Measurements from ENCODE around the gene COL23A1. TPM values are rescaled to one million over a fixed set of nuclear protein-coding genes. Genes with fewer than 3 reads are reported as not detected.

COL23A1 gene
- total and polyA plus RNA-seq, 2 of the 8 experiments (the other 6 are each of a cell fraction or from before 2014, with no cell fraction given) = 3.1 to 4.7 TPM

DNA sequence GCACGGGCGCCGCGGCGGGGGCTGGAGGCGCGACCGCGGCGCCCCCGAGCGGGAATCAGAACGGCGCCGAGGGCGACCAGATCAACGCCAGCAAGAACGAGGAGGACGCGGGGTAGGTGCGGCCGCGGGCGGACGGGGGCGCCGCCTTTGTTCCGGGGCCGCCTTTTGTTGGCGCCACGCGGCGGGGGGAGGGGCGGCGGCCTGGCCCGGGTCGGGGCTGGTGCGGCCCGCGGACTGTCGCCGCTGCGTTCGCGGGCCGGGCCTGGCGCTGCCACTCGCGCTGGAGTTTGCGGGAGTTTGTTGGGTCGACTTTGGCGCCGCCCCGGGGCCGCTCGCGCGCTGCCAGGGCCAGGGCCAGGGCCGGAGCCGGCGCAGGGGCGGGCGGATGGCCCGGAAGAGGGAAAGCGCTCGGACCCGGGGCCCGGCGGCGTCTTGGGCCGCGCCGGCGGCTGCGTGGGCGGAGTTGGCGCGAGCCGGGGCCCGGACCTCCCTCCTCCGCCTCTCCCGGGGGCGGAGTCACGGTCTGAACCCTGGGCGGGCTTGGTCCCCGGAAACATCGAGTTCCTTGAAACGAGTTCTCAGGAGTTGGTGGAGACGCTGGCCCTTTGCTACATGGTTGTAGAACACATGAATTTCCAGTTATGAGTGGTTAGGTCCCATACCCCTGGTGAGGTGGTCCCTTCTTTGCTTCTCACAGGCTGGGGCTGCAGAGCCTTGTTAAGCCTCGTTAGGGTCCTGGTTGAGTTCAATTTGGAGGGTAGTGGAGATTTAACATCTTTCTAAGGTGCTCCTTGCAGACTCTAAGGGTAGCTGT, 385.1 kb downstream of the COL23A1 start:
- POLR2A ChIA-PET (ENCODE audit: partially characterized antibody) = interaction anchor here (0.6 to 31.3 kb wide), 21 partner anchors 10 to 342 kb away, joined by 3 to 985 read pairs (median 5); partner anchors contain the start of genes GMCL2, NHP2 and PHYKPL
- Histone ChIP-seq H4K5ac (ENCODE audit: insufficient read length, low read depth, low read length) (no peak overlapping the region), H4K20me1 (replicated peaks in 1 of 2; ENCODE audit: control insufficient read depth in 1 of 2, insufficient read depth in 2 of 2, low read length in 2 of 2) (peaks cover 41 to 44% of the 10 kb centered on the region in 2 experiments), H2BK12ac (ENCODE audit: low read depth, low read length) (no peak overlapping the region), H4K91ac (replicated peaks; ENCODE audit: insufficient read length, low read length) (peak overlapping the region; percentile 79), H3K23me2 (ENCODE audit: low read depth, low read length) (peaks cover 4% of the 10 kb centered on the region), H2AFZ (ENCODE audit: low read length) (no peak overlapping the region), H3K4me1 (replicated peaks in 1 of 4; ENCODE audit: control insufficient read depth in 3 of 4, insufficient read depth in 4 of 4, low read length in 3 of 4) (peaks cover 0 to 10% (median 4%) of the 10 kb centered on the region in 4 experiments; a peak in 5 of 7 replicates), H2BK120ac (replicated peaks; ENCODE audit: low read depth, low read length) (no peak overlapping the region), H3K27ac (ENCODE audit: low read depth, low read length) (peak overlapping the region; percentile 95), H3K56ac (replicated peaks; ENCODE audit: insufficient read length, low read depth, low read length) (no peak overlapping the region), H3K23ac (ENCODE audit: insufficient read length) (no peak overlapping the region), H3K14ac (ENCODE audit: insufficient read length) (no peak overlapping the region), H3K36me3 (ENCODE audit: control insufficient read depth in 2 of 4, insufficient read depth in 4 of 4, low read length in 3 of 4) (peaks cover 40 to 49% (median 46%) of the 10 kb centered on the region in 4 experiments), H2BK5ac (ENCODE audit: low read depth, low read length) (0 out of 2 replicates have a peak overlapping the region, but pooled peaks have one; percentile 91), H3K79me2 (ENCODE audit: control insufficient read depth in 1 of 2, insufficient read depth in 2 of 2, low read length in 2 of 2) (peaks cover 27 to 49% of the 10 kb centered on the region in 2 experiments), H3K4me3 (ENCODE audit: extremely low read depth in 1 of 4, insufficient read depth in 2 of 4, low read depth in 3 of 4, low read length in 4 of 4) (peak overlapping the region; percentile 93 to 100 (median 100)), H2BK15ac (ENCODE audit: low read length) (no peak overlapping the region), H3K4me2 (ENCODE audit: insufficient read depth in 1 of 2, low read depth in 2 of 2, low read length in 2 of 2) (peak overlapping the region; percentile 84 to 95), H3K18ac (ENCODE audit: extremely low read depth, low read length) (peak overlapping the region; percentile 83; the same call in 1 of the 2 replicates), H3K4ac (replicated peaks; ENCODE audit: insufficient read length, low read depth, low read length) (no peak overlapping the region), H2AK5ac (ENCODE audit: low read depth, low read length) (no peak overlapping the region), H3K79me1 (ENCODE audit: low read depth, low read length) (peaks cover 20% of the 10 kb centered on the region), H4K8ac (ENCODE audit: extremely low read depth, insufficient read depth, low read length) (peak overlapping the region; percentile 100; the same call in 1 of the 2 replicates), H3K9me3 (ENCODE audit: insufficient read depth in 2 of 2, low read depth in 1 of 2, low read length in 1 of 2) (no peaks in the 10 kb centered on the region), H2BK20ac (ENCODE audit: low read length) (no peak overlapping the region), H3K27me3 (replicated peaks in 1 of 4; ENCODE audit: control insufficient read depth in 3 of 4, extremely low read depth in 1 of 4, insufficient read depth in 3 of 4, low read length in 3 of 4) (no peaks in the 10 kb centered on the region), H3K9ac (replicated peaks in 1 of 4; ENCODE audit: extremely low read depth in 1 of 4, low read depth in 3 of 4, low read length in 3 of 4) (peak overlapping the region; percentile 97 to 99 (median 99))
- FAIRE-seq = no peak
- DNase-seq (ENCODE audit: low read depth in 1 of 2, low spot score in 2 of 2) = peak in 1 of 2 experiments; percentile 68
- CTCF ChIA-PET (ENCODE audit: partially characterized antibody) = interaction anchor here (0.7 to 3.3 kb wide), 6 partner anchors 8 to 714 kb away, joined by 3 to 20 read pairs (median 4); no protein-coding TSS in a partner anchor
- WGBS, 2 experiments (ENCODE audit: extremely low coverage in 1 of 2, insufficient coverage in 1 of 2, insufficient read length in 1 of 2, insufficient replicate concordance in 2 of 2, low coverage in 1 of 2, low lambda C conversion rate in 2 of 2, missing lambda C conversion rate in 1 of 2) = 1% methylated on average over 50 of the region's 90 CpGs; no CpG with 5 or more reads in 1 of the 2 experiments
- TF ChIP-seq SAP30 (IDR thresholded peaks at IDR 0.05; ENCODE audit: insufficient read depth, insufficient replicate concordance, low read length) = no peak
- no peak for TF ChIP-seq FOSL1 (IDR thresholded peaks at IDR 0.05; ENCODE audit: insufficient read depth, low read depth, low read length)
- TF ChIP-seq, protein P1, sequence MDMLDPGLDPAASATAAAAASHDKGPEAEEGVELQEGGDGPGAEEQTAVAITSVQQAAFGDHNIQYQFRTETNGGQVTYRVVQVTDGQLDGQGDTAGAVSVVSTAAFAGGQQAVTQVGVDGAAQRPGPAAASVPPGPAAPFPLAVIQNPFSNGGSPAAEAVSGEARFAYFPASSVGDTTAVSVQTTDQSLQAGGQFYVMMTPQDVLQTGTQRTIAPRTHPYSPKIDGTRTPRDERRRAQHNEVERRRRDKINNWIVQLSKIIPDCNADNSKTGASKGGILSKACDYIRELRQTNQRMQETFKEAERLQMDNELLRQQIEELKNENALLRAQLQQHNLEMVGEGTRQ (IDR thresholded peaks at IDR 0.05; ENCODE audit: low read length) = no peak
- no peak for TF ChIP-seq SP1 (IDR thresholded peaks at IDR 0.05; ENCODE audit: low read depth, low read length)
- no peak for TF ChIP-seq BCL11A (IDR thresholded peaks at IDR 0.05; ENCODE audit: low read depth in 2 of 2, low read length in 2 of 2)
- TF ChIP-seq TBP (IDR thresholded peaks at IDR 0.05; ENCODE audit: low read depth, low read length) = no peak
- TF ChIP-seq SP4 (IDR thresholded peaks at IDR 0.05; ENCODE audit: low read length) = no peak
- TF ChIP-seq TCF12 (IDR thresholded peaks at IDR 0.05; ENCODE audit: low read depth, low read length) = no peak
- no peak for TF ChIP-seq ZNF274 (IDR thresholded peaks at IDR 0.05; ENCODE audit: borderline replicate concordance, extremely low read depth, low read length)
- TF ChIP-seq, protein P2, sequence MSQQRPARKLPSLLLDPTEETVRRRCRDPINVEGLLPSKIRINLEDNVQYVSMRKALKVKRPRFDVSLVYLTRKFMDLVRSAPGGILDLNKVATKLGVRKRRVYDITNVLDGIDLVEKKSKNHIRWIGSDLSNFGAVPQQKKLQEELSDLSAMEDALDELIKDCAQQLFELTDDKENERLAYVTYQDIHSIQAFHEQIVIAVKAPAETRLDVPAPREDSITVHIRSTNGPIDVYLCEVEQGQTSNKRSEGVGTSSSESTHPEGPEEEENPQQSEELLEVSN (IDR thresholded peaks at IDR 0.05) = no peak

Data from H1 (cell line).